GM21723 (cell line): ENCODE results near the gene CCDC134.

Source experiments
- ATAC-seq: cut with Tn5 transposase; IDR thresholded peaks from one replicate; pipeline ENCODE4 v1.9.1; 2021; ENCODE audit warnings: mild to moderate bottlenecking, moderate library complexity; ENCODE audit not compliant: unreplicated experiment

CCDC134 gene

DNA sequence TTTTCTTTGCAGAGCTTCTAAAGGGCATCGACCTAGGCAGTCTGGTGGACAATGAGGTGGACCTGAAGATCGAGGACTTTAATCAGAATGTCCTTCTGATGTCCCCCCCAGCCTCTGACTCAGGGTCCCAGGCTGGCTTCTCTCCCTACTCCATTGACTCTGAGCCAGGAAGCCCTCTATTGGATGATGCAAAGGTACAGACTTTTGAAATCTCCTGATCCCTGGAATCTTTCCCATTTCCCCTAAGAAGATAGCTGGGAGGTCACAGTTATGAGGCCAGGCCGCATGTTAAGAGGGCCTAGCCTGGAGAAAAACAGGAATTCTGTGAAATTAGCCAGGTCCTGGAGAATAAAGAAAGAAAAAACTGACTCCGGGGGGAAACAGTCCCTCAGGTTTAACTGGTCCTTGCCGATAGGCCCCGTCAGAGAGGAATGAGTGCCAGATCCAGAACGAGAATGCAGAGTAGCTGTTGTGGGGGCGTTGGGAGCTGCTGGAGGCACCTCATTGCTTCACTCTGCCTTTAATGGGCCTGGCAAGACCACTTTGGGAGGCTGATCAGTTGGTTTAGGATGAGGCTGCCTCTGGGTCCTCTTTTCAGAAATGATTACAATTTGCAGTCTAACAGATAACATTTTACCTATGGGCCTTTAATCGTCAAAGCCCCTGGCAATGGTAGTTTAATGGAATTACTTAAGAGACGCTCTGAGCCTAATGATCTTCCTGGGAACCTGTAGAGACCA lies 75.2 kb downstream of the CCDC134 start:
- no peak for ATAC-seq
